ENCODE measurements around the gene SLC44A3.

The SLC44A3 gene

GRCh38 chr1:94792473-94793295 is 27.5 kb upstream of the SLC44A3 start:
- peak; percentile 87 for DNase-seq (ENCODE audit: low read depth)
- H3K4me3 ChIP-seq (ENCODE audit: low read length): no peak overlapping the region
- peak; percentile 47 for TF ChIP-seq CTCF (IDR thresholded peaks at IDR 0.05; ENCODE audit: insufficient read depth, low read depth, low read length, missing control alignments)

- DNase-seq (ENCODE audit: low read depth): no peak
- H3K4me3 ChIP-seq (ENCODE audit: low read length): no peak overlapping the region
- TF ChIP-seq CTCF (IDR thresholded peaks at IDR 0.05; ENCODE audit: insufficient read depth, low read depth, low read length, missing control alignments): no peak
Observed at GRCh38 chr1:94793296-94793656, 26.9 kb upstream of the SLC44A3 start.

GRCh38 chr1:94795434-94795833 is 24.7 kb upstream of the SLC44A3 start:
- no peak for TF ChIP-seq CTCF (IDR thresholded peaks at IDR 0.05; ENCODE audit: insufficient read depth, low read depth, low read length, missing control alignments)
- no peak for DNase-seq (ENCODE audit: low read depth)
- H3K4me3 ChIP-seq (ENCODE audit: low read length): no peak overlapping the region

- no peak for TF ChIP-seq CTCF (IDR thresholded peaks at IDR 0.05; ENCODE audit: insufficient read depth, low read depth, low read length, missing control alignments)
- no peak overlapping the region for H3K4me3 ChIP-seq (ENCODE audit: low read length)
- DNase-seq (ENCODE audit: low read depth): peak; percentile 47
Observed at GRCh38 chr1:94796266-94796665, 23.9 kb upstream of the SLC44A3 start.

- DNase-seq (ENCODE audit: low read depth): no peak
- TF ChIP-seq CTCF (IDR thresholded peaks at IDR 0.05; ENCODE audit: insufficient read depth, low read depth, low read length, missing control alignments): no peak
- no peak overlapping the region for H3K4me3 ChIP-seq (ENCODE audit: low read length)
Observed at GRCh38 chr1:94797291-94797690, 22.9 kb upstream of the SLC44A3 start.

- no peak for TF ChIP-seq CTCF (IDR thresholded peaks at IDR 0.05; ENCODE audit: insufficient read depth, low read depth, low read length, missing control alignments)
- no peak for DNase-seq (ENCODE audit: low read depth)
- no peak overlapping the region for H3K4me3 ChIP-seq (ENCODE audit: low read length)
Observed at GRCh38 chr1:94798054-94798453, 22.1 kb upstream of the SLC44A3 start.

GRCh38 chr1:94798462-94798861 is 21.7 kb upstream of the SLC44A3 start:
- no peak overlapping the region for H3K4me3 ChIP-seq (ENCODE audit: low read length)
- TF ChIP-seq CTCF (IDR thresholded peaks at IDR 0.05; ENCODE audit: insufficient read depth, low read depth, low read length, missing control alignments): no peak
- DNase-seq (ENCODE audit: low read depth): no peak

All from epithelial cell of esophagus (primary cell).